Activated naive CD4-positive, alpha-beta T cell treated with anti-CD3 and anti-CD28 coated beads for 36 hours (primary cell): Measurements from ENCODE around the gene HSFX4. TPM values are rescaled to one million over a fixed set of nuclear protein-coding genes. Genes with fewer than 3 reads are reported as not detected.
"Not testable (repeated sequence)": the region's sequence is repeated elsewhere in the genome, so short reads cannot be mapped to it uniquely, and the experiment has no call there.

Experiments
- CTCF ChIA-PET: fragments of 350-600 bp; sonication (Branson Sonifier 250); formaldehyde crosslinking; loops from one replicate; lab custom pipeline; 2021; ENCODE audit warnings: antibody characterized with exemption; lab: Charles Lee
- DNase-seq: peaks from one replicate; pipeline ENCODE4 v3.0.0-alpha.2; 2020
- H3K27ac Mint-ChIP-seq: one replicate; pipeline ENCODE4 v1.8.0; 2021; ENCODE audit warnings: mild to moderate bottlenecking, mixed read lengths
- H3K27me3 Mint-ChIP-seq: one replicate; pipeline ENCODE4 v1.8.0; 2021; ENCODE audit warnings: low read depth, mixed read lengths
- H3K36me3 Mint-ChIP-seq: one replicate; pipeline ENCODE4 v1.8.0; 2021; ENCODE audit warnings: low read depth, mixed read lengths
- H3K4me1 Mint-ChIP-seq: one replicate; pipeline ENCODE4 v1.8.0; 2021; ENCODE audit warnings: low read depth, mixed read lengths
- H3K4me3 Mint-ChIP-seq: one replicate; pipeline ENCODE4 v1.8.0; 2021; ENCODE audit warnings: mild to moderate bottlenecking, moderate library complexity, mixed read lengths
- H3K9me3 Mint-ChIP-seq: one replicate; pipeline ENCODE4 v1.8.0; 2021; ENCODE audit warnings: mixed read lengths
- intact Hi-C: fragments of 100-400 bp; cut with micrococcal nuclease; formaldehyde crosslinking; loops from one replicate; pipeline ENCODE4 v1.15.1; 2023
- total RNA-seq, 2 experiments: library from RNA; stranded (reverse); gene quantifications; one replicate each; pipeline ENCODE4 v1.2.3, GENCODE V29; 2021

Gene HSFX4
- total RNA-seq, 2 experiments from 2014 or later: not detected

- no peak for DNase-seq
- CTCF ChIA-PET: interaction anchor here (1.2 to 1.5 kb wide), 2 partner anchors 10 to 111 kb away, joined by 3 to 4 read pairs; no protein-coding TSS in a partner anchor
- no peaks in the 10 kb centered on the region for H3K27me3 Mint-ChIP-seq
- peak overlapping the region; percentile 89 for H3K27ac Mint-ChIP-seq
- H3K9me3 Mint-ChIP-seq: no peaks in the 10 kb centered on the region
- H3K4me1 Mint-ChIP-seq: peaks cover 2% of the 10 kb centered on the region
- peaks cover 3% of the 10 kb centered on the region for H3K36me3 Mint-ChIP-seq
- peak overlapping the region; percentile 85 for H3K4me3 Mint-ChIP-seq
- intact Hi-C loops: no loop called here
These were observed 10.2 kb downstream of the HSFX4 start for GRCh38 chrX:149939655-149939904.

- Mint-ChIP-seq H3K36me3 (peaks cover 3% of the 10 kb centered on the region), H3K27me3 (no peaks in the 10 kb centered on the region), H3K4me1 (peaks cover 2% of the 10 kb centered on the region), H3K4me3 (peak overlapping the region; percentile 85), H3K9me3 (no peaks in the 10 kb centered on the region), H3K27ac (peak overlapping the region; percentile 89)
- CTCF ChIA-PET: interaction anchor here (0.8 to 1.5 kb wide), 3 partner anchors 10 to 199 kb away, joined by 3 to 4 read pairs (median 3); no protein-coding TSS in a partner anchor
- DNase-seq: peak; percentile 95
- intact Hi-C loops: no loop called here
These were observed 10.7 kb downstream of the HSFX4 start for GRCh38 chrX:149939905-149940673.

GRCh38 chrX:149940674-149941024, 11.3 kb downstream of the HSFX4 start:
- DNase-seq, intact Hi-C loops, H3K36me3 Mint-ChIP-seq, H3K27me3 Mint-ChIP-seq, H3K4me1 Mint-ChIP-seq, H3K9me3 Mint-ChIP-seq: not testable (repeated sequence)
- Mint-ChIP-seq H3K27ac (peak overlapping the region; percentile 89), H3K4me3 (peak overlapping the region; percentile 85)
- CTCF ChIA-PET: interaction anchor here (0.8 to 1.5 kb wide), 3 partner anchors 9 to 198 kb away, joined by 3 to 4 read pairs (median 3); no protein-coding TSS in a partner anchor

- H3K36me3 Mint-ChIP-seq, H3K4me3 Mint-ChIP-seq, H3K27me3 Mint-ChIP-seq, DNase-seq, H3K9me3 Mint-ChIP-seq, H3K27ac Mint-ChIP-seq, CTCF ChIA-PET, H3K4me1 Mint-ChIP-seq, intact Hi-C loops: not testable (repeated sequence)
These were observed 15.8 kb downstream of the HSFX4 start for GRCh38 chrX:149945087-149945670.

- intact Hi-C loops, H3K27me3 Mint-ChIP-seq, H3K4me1 Mint-ChIP-seq, H3K27ac Mint-ChIP-seq, H3K36me3 Mint-ChIP-seq, CTCF ChIA-PET, H3K4me3 Mint-ChIP-seq, DNase-seq, H3K9me3 Mint-ChIP-seq: not testable (repeated sequence)
These were observed 16.4 kb downstream of the HSFX4 start for GRCh38 chrX:149945820-149946219.

- H3K27me3 Mint-ChIP-seq, CTCF ChIA-PET, intact Hi-C loops, DNase-seq, H3K4me1 Mint-ChIP-seq, H3K4me3 Mint-ChIP-seq, H3K9me3 Mint-ChIP-seq, H3K36me3 Mint-ChIP-seq, H3K27ac Mint-ChIP-seq: not testable (repeated sequence)
These were observed 17.6 kb downstream of the HSFX4 start for GRCh38 chrX:149946932-149947331.

GRCh38 chrX:149948016-149948415, 18.6 kb downstream of the HSFX4 start:
- H3K9me3 Mint-ChIP-seq: no peaks in the 10 kb centered on the region
- H3K27ac Mint-ChIP-seq: no peak overlapping the region

GRCh38 chrX:149949743-149950436, 20.5 kb downstream of the HSFX4 start:
- no peaks in the 10 kb centered on the region for H3K4me1 Mint-ChIP-seq
- intact Hi-C loops: loop anchor here (2.0 kb wide), 1 partner anchor 731 kb away; no protein-coding TSS in a partner anchor
- no peak overlapping the region for H3K4me3 Mint-ChIP-seq
- H3K36me3 Mint-ChIP-seq: peaks cover 3% of the 10 kb centered on the region
- H3K9me3 Mint-ChIP-seq: no peaks in the 10 kb centered on the region
- H3K27ac Mint-ChIP-seq: no peak overlapping the region
- no peak for DNase-seq
- no peaks in the 10 kb centered on the region for H3K27me3 Mint-ChIP-seq
- CTCF ChIA-PET: interaction anchor here (0.6 to 1.4 kb wide), 7 partner anchors 10 to 746 kb away, joined by 3 to 5 read pairs (median 3); no protein-coding TSS in a partner anchor

More at GRCh38 chrX:149948016-149948415, 18.6 kb downstream of the HSFX4 start:
- Mint-ChIP-seq H3K36me3 (peaks cover 6% of the 10 kb centered on the region), H3K27me3 (no peaks in the 10 kb centered on the region), H3K4me3 (no peak overlapping the region), H3K4me1 (no peaks in the 10 kb centered on the region)
- DNase-seq: no peak
- CTCF ChIA-PET: no interaction called here
- intact Hi-C loops: no loop called here

- intact Hi-C loops: loop anchor here (2.0 kb wide), 1 partner anchor 730 kb away; no protein-coding TSS in a partner anchor
- no peak overlapping the region for H3K4me3 Mint-ChIP-seq
These were observed 21.3 kb downstream of the HSFX4 start for GRCh38 chrX:149950681-149951080.

GRCh38 chrX:149961572-149961971, 32.2 kb downstream of the HSFX4 start:
- H3K27me3 Mint-ChIP-seq: no peaks in the 10 kb centered on the region
- CTCF ChIA-PET: no interaction called here

More at GRCh38 chrX:149950681-149951080, 21.3 kb downstream of the HSFX4 start:
- CTCF ChIA-PET: interaction anchor here (0.6 to 1.4 kb wide), 4 partner anchors 10 to 474 kb away, joined by 3 to 5 read pairs (median 4); no protein-coding TSS in a partner anchor
- no peaks in the 10 kb centered on the region for H3K9me3 Mint-ChIP-seq
- no peaks in the 10 kb centered on the region for H3K4me1 Mint-ChIP-seq
- no peaks in the 10 kb centered on the region for H3K27me3 Mint-ChIP-seq
- DNase-seq: peak; percentile 24
- H3K36me3 Mint-ChIP-seq: peaks cover 3% of the 10 kb centered on the region
- H3K27ac Mint-ChIP-seq: no peak overlapping the region

GRCh38 chrX:149962010-149962409, 32.6 kb downstream of the HSFX4 start:
- H3K4me3 Mint-ChIP-seq: no peak overlapping the region
- H3K9me3 Mint-ChIP-seq: no peaks in the 10 kb centered on the region
- intact Hi-C loops: loop anchor here (2.0 to 5.0 kb wide), 3 partner anchors 399 to 719 kb away; no protein-coding TSS in a partner anchor
- no peaks in the 10 kb centered on the region for H3K27me3 Mint-ChIP-seq
- no peaks in the 10 kb centered on the region for H3K4me1 Mint-ChIP-seq
- no peak overlapping the region for H3K27ac Mint-ChIP-seq
- CTCF ChIA-PET: no interaction called here
- DNase-seq: no peak
- H3K36me3 Mint-ChIP-seq: peaks cover 5% of the 10 kb centered on the region

More at GRCh38 chrX:149961572-149961971, 32.2 kb downstream of the HSFX4 start:
- intact Hi-C loops: loop anchor here (5.0 kb wide), 1 partner anchor 526 kb away; no protein-coding TSS in a partner anchor
- Mint-ChIP-seq H3K9me3 (no peaks in the 10 kb centered on the region), H3K36me3 (peaks cover 5% of the 10 kb centered on the region), H3K4me3 (no peak overlapping the region), H3K4me1 (no peaks in the 10 kb centered on the region), H3K27ac (no peak overlapping the region)
- no peak for DNase-seq
